Left renal cortex interstitium (tissue), 4 donors: Measurements from ENCODE around the gene CLIC1. TPM values are rescaled to one million over a fixed set of nuclear protein-coding genes. Genes with fewer than 3 reads are reported as not detected.

Experiments
- DNase-seq, 4 donors: peaks; one replicate each; pipeline ENCODE4 v3.0.0-alpha.2; 2013; ENCODE audit warnings: low read depth in 4 of 4, low spot score in 2 of 4, missing footprints in 1 of 4
- polyA plus RNA-seq, 4 donors: library from polyadenylated mRNA; unstranded; fragments of 120-200 nt; gene quantifications; one replicate each; pipeline ENCODE4 v1.2.1, GENCODE V29; 2013; ENCODE audit not compliant: insufficient read length in 4 of 4

The CLIC1 gene
- 100 to 1,000 TPM; 251 to 323 (median 297) TPM for polyA plus RNA-seq

DNA sequence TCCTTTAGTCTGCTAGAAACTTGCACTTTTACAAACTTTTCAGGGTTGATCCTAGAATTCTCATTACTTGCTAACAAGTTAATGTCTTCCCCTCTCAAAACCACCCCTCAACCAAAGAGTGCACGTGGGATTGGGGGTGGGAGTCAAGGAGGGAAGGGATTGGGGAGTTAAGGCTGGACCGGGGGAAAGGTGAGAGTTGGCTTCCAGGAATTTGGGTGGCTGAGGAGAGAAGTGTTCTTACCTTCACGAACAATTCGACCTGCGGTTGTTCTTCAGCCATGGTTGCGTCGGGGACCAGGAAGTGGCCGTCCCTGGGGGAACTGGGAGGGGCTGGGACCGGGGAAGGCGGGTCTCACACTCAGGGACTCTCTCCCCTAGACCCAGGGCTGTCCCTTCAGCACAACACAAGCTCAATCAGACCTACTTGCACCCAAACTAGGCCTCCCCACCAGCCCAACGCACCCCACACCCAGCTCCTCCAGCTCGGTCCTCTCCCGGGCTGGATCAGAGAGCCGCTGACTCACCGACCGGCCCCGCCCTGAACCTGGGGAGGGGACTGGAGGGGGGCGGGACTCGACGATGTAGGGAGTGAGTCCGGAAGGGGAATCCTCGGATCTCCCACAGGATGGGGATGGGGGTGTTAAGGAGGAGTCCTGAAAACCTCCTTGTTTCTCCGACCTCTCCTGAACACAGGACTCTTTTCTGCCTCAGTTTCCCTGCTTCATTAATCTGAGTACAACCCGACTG lies at the start of gene CLIC1:
Gene CLIC1, minus strand, starts transcription at position 510 of the 747 bp plus-strand sequence. Its CDS starts 230 bp downstream, at position 280.
- peak in 3 of 4 donors; percentile 67 to 76 (median 71) for DNase-seq

DNA sequence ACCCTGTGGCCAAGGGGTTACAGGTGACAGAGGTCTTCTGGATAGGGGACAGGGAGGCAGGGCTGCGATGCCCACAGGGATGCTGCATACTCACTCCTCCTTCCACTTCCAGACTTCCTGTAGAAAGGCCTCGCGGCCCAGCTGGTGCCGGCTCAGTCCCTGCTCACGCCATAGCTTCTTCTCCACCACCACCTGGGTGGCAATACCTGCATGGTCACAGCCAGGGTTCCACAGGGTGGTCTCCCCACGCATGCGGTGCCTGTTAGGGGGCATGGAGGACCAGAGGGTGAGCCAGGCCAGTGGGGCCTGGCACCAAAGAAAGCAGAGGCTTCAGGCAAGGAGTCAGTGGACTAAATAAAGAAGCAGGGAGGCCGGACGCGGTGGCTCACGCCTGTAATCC lies 49.1 kb upstream of the CLIC1 start:
- DNase-seq: no peak

DNA sequence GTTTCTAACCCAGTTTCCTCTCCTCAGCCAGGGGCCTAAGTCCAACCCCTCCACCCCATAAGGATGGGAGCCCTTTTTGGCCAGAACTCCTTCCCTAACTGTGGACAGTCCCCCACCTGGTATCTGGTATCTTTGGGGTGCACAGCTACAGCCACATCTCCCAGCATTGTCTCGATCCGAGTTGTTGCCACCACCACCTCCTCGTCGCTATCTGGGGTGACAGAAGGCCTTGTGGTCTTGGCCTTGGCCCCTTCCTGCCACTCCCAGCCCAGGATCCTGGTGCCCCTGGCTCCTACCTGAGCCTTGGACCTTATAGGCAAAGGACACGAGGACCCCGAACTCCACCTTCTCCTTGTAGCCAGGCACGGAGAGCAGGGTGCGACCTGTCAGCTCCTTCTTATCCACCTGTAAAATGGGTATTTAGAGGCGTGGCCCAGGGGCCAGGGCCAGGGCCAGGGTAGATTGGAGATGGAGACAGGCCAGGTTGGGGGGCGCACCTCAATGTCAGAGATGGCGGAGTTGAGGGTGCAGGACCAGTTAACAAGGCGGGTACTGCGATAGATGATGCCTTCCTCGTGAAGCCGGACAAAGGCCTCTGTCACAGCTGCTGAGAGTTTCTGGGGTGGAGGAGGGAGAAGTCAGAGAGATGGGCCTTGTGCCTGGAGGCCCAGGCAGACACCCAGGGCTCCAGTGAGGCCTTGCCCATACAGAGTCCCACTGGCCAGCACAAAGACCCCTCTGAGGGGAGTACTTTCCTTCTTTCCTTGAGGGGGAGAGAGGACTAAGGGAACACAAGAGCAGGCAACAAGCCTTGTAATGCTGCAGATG lies 48.0 kb upstream of the CLIC1 start:
- DNase-seq: no peak

DNA sequence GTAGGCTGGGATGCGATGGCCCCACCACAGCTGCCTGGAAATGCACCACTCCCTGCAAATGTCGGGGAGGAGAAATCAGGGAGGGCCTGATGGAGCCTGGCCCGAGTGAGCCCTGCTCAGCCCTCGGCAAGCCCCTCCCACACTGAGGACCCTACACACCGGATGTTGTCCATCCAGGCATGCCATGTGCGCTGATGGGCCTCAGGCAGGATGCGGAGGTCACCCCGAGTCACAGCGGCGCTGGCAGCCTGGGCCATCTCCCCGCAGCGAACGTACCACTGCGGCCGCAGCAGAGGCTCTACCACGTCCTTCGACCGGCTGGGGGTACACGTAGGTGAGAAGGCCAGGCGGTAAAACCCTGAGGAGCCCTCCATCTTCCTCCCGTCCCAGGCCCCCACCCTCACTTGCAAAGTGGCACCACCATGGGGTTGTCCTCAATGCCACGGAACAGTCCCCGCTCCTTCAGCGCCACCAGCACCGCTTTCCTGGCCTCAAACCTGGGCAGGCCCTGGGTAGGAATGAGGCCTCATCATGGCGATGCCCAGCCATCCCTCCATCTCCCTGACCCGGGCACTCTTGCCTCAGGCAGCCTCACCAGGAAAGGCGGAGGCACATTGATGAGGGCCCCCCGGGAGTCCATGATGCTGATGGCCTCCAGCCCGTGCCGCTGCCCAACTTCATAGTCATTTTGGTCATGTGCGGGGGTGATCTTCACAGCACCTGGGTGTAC lies 46.0 kb upstream of the CLIC1 start:
- no peak for DNase-seq

DNA sequence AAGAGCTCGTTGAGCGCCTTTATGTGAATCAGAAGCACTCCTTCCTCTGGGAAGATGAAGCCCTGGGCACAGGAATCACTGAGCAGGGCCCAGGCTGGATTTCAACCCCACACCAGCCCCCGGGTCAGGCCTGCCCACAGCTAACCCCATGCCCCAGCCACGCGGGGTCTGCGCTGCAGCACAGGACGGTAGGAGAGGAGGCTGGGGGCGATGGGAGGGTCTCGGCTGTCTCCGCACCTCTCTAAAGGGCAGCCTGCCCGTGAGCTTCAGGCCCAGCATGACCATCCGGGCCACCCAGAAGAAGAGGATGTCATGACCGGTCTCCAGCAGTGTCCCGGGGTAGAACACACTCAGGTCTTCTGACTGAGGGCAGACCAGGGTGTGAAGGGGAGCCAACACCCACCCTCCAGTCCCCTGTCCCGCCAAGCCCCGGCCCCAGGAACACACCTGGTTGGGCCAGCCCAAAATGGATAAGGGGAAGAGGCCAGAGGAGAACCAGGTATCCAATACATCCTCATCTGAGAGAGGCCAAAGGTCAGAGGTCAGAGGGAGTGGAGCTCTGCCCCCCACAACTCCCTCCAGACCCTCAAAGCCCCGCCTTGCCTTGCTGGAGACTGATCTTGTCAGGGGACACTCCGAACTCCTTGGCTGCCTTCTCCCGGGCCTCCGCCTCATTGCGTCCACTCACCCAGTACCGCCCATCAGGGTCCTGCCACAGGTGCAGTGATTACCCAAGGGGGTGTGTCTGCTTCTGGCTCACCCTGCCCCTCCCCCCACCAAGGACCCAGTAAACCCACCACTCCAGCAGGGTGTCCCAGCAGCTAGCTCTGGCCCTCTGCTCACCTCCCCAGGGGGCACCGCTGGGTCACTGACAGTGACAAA lies 45.2 kb upstream of the CLIC1 start:
- DNase-seq: no peak

DNA sequence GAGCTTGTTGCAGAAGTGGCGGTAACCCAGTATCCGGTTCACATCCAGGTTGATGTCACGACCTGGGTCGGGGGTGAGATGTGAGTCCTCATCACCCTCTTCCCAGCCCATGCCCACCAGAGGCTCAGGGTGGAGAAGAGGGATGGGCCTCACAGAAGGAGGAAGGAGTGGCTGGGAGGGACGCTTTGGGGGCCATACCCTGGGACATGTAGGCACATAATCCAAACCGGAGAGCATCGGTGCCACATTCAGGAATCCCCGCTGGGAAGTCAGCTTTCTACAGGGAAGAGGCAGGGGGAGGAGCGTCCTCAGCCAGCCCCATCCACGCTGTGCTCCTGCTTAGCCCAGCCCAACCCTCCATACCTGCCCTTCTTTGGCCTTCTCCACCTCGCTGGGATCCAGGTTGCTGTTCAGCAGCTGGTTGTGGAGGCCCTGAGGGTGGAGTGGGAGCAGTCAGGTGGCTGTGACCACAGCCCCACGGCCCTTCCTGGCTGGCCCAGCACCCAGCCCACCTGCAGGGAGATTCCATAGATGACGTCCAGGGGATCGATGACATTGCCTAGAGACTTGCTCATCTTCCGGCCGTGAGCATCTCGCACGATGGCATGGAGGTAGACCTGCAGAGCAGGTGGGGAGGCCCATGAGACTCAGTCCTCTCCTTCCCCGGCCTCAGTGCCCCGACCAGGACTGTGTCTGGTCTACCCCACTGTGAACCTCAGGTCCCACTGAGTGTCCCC lies 44.3 kb upstream of the CLIC1 start:
- DNase-seq: no peak

DNA sequence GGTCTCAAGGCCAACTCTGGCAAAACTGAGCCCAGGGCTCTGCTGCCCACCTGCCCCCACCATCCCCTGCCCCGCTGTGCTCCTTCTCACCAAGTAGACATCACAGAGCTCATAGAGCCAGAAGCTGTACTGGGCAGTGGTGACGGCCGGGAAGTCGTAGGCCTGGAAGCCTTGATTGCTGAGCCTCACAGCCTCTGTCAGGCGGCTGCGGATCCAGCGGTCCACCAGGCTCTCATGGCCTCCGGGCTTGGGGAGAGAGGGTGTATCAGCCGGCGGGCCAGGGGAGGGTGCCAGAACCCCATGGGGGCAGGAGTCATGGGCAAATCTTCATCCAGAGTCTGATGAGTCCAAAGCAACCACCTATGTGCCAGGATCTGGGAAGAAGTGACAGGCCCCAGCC lies 43.6 kb upstream of the CLIC1 start:
- no peak for DNase-seq

DNA sequence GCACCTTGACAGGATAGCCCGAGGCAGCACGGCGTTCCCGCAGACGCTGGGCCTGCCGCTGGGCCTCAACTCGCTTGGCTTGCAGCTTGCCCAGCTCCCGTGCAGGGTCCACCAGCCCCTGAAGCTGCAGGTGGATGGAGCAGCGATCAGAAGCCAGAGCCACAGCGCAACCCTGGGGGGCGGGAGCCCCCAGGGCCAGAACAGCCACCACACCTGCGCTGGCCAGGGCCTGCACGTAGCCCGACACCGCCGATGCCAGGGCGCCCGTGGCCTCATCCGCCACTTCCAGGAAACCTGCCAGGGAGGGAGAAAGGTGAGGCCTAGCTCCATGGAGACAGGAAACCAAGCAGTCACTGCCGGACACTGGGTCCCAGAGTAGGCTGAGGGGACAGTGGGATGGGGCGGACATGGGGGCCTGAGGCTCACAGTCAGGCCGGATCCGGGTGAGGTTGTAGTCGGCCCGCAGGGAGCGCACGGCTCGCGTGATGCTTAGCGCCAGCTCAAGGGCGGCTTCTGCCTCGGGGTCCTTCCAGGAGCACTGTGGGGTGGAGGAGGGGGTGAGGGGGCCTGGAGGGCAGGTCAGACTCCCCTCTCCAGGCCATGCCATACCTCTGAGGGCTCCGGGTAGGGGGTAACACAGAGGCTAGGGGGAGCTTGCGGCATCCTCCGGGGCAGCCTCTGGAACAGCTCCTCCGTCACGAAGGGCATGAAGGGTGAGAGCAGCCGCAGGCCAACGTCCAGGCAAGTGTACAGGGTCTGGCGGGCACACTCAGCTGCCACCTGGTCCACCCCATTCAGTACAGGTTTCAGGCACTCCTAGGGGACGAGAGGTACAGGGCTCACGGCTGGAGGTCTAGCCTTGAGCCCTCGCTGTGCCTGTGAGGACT lies 42.9 kb upstream of the CLIC1 start:
- DNase-seq: no peak

DNA sequence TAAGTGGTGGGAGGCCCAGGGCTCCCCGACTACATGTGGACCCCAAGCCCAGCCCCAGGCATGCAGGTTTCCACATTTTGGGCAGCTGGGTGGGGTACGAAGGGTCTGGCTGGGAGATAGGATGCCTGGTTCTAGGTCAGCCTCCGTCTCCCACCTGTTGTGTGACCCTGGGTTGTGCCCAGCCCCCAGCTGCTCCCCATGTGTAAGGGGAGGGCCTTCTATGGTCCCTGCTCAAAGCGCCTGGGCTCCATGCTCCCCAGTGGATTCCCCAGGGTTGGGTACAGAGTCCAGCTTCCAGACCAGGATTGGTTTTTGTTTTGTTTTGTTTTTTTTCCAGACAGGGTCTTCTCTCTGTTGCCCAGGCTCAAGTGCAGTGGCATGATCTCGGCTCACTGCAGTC lies 41.9 kb upstream of the CLIC1 start:
- DNase-seq: no peak

DNA sequence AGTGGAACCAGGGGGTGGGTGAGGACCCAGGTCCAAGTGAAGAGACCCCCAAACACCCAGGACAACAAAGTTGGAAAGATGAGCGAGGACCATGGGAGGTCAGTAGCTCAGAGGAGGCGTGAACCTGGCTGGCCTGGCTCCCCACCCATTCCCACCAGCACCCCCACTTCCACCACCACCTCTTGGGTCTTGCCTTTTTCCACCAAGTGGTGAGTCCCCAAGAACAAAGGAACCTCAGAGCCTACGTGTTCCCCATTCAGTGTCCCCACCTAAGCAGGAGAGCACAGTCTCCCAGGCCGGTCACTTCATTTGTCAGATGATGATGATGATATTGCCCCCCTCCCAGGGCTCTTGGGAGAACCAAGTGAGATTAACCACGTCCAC lies 41.3 kb upstream of the CLIC1 start:
- DNase-seq: no peak

DNA sequence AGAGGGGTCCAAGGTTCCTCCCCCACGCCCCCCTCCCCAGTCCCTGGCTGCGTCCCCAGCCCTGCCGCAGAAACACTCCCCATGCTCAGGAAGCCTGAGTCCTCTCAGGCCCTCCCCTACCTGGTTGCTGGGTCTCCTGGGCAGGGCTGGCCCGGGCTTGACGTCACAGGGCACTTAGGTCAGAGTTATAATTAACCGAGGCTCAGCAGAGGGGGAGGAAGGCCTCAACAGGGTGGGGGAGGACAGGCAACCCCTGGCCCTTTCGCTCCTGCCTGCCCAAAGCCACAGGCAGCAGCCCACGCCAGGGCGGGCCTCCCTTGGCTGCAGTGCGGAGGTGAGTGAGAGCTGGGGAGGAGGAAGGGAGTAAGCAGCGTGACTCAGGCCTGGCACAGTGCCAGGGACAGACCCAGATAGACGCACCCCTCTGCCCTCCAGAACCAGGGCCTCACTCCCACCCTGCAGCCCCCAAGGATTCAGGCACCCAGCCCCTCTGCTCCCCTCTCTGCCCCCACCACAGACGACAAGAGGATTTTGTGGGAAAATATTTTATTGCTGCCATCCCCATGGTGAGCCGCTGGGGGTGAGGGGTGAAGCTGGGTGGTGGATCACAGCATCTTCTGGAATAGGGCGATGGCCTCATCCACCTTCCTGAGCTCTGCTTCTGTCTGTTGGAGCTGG lies 40.8 kb upstream of the CLIC1 start, which contains the start of gene VWA7:
Gene VWA7, minus strand, starts transcription at position 340 of the 678 bp plus-strand sequence. CDS start 549 bp downstream, outside the sequence.
- DNase-seq: peak in 2 of 4 donors; percentile 66 to 75

DNA sequence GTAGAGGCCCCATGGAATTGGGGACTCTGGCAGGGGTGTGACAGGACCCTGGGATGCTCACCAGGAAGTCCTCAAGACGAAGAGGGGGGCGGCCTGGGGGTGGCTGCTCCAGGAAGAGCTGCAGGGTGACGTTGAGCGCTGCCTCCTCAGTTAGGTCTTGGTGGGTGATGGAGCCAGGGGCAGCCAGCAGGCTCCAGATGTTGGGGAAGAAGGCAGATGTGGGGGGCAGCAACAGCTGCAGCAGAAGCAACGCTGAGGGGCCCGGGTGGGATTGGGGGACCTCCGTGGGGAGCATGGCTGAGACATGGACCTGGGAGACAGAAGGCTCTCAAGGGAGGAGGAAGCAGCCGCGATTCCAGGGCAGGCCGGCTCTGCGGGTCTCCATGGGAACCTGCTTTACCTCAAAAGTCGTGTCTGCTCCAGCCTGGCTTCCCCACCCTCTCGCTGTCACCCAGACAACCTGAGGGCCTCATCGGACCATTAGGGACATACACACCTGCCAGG lies 40.2 kb upstream of the CLIC1 start:
- no peak for DNase-seq

DNA sequence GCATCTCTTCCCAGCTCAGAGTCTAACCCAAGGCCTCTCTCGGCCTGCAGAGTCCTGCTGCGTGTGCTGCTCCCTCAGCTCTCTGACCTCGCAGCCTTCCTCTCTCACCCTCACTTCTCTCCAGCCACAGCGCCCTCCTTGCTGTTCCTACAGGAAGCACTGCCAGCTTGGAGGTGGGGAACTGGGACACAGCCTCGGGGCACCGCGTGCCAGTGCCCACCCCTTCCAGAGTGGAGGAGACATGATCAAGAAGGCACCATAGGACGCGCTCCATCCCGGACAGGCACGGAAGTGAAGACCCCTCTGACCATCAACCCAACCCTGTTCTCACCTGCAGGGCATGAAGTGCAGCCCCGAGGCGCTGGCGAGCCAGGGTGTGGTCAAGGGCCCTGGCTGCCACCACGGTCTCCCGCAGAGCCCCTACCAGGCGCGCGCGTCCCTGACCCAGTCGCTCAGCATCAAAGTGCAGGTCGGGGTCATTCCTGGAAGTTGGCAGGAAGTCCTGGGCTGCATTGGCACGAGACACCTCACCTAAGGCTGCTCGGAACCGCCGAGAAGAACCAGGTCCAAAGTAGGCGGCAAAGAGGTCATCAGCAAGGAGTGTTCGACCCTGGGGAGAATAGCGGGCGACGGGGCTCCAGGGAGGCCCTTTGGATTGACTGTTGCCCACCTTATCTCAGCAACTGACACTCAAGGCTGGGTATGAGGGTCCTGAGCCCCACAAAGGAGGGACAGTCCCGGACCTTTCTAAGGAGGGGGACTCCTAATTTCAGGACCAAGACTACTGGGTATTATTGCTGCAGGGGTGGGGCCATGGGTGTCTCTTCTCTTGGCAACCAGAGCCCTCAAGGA lies 39.5 kb upstream of the CLIC1 start:
- no peak for DNase-seq

DNA sequence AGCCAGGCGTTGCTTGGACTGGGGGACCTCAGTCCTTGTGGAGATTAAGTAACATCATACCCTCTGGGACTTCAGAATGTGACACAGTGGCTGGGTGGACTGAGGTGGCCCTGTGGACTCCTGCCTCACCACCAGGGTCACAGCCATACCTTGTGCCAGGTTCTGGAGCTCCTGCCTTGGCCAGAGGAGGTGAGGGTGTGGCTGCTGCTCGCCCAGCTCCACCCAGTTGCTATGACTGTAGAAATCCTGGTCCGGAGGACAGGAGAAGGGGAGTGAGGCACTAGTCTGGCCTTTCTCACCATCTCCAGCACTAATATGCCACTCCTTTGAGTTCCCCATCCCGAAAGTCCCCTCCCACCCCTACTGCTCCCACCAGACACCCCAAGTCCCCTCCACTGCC lies 38.9 kb upstream of the CLIC1 start:
- no peak for DNase-seq

DNA sequence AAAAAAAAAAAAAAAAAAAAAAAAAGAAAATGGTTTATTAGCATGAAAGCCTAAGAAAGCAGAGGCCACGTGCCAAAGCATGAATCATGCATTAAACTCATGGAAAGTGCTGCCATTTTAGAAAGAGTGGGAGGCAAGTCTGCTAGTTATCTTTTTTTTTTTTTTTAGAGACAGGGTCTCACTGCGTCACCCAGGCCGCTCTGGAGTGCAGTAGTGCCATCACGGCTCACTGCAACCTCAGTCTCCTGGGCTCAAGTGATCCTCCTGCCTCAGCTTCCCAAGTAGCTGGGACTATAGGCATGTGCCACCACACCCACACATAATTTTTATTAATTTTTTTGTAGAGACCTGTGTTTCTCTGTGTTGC lies 35.6 kb upstream of the CLIC1 start:
- no peak for DNase-seq

DNA sequence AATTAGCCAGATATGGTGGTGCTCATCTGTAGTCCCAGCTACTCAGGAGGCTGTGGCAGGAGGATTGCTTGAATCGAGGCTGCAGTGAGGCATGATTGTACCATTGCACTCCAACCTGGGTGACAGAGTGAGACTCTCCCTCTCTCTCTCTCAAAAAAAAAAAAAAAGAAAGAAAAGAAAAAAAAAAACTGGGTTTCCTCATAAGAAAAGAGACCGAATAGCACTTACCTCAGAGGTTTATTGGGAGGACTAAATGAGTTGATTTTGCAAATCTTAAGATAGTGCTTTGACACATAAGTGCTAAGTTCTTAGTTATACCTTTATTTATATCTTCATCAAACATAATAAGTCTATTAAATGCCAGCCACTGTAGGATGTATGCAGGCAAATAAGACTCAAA lies 34.5 kb upstream of the CLIC1 start:
- DNase-seq: no peak
